ENCODE data around the gene CEACAM18.
"Not testable (repeated sequence)": the region's sequence is repeated elsewhere in the genome, so short reads cannot be mapped to it uniquely, and the experiment has no call there.

CEACAM18 gene

GRCh38 chr19:51440052-51440451 lies 38.3 kb upstream of the CEACAM18 start:
- no peak overlapping the region for H3K4me3 ChIP-seq (ENCODE audit: low read length, poor library complexity, severe bottlenecking)
- no peaks in the 10 kb centered on the region for H3K9me3 ChIP-seq (ENCODE audit: insufficient read depth, low read depth, low read length)
- no peak overlapping the region for H3K4me2 ChIP-seq (ENCODE audit: low read depth, low read length, poor library complexity, severe bottlenecking)
- no peaks in the 10 kb centered on the region for H3F3A ChIP-seq (ENCODE audit: low read depth)
- no peak overlapping the region for H2AFZ ChIP-seq (ENCODE audit: low read length)
- H3K9ac ChIP-seq (ENCODE audit: low read depth, low read length, poor library complexity, severe bottlenecking), result no peak overlapping the region
- H3K27me3 ChIP-seq (ENCODE audit: insufficient read depth, low read length, poor library complexity, severe bottlenecking), result no peaks in the 10 kb centered on the region
- H3K36me3 ChIP-seq (ENCODE audit: insufficient read depth, low read length), result no peaks in the 10 kb centered on the region
- TF ChIP-seq CTCF (conservative IDR thresholded peaks at IDR 0.05; ENCODE audit: low read length) (no peak), EZH2phosphoT487 (IDR thresholded peaks at IDR 0.05; ENCODE audit: borderline replicate concordance) (no peak)
- no peaks in the 10 kb centered on the region for H4K20me1 ChIP-seq (ENCODE audit: insufficient read depth, low read length, poor library complexity, severe bottlenecking)
- H3K79me2 ChIP-seq (ENCODE audit: insufficient read depth, low read length), result no peaks in the 10 kb centered on the region
- H3K4me1 ChIP-seq (ENCODE audit: insufficient read depth, low read length, poor library complexity, severe bottlenecking), result peaks cover 17% of the 10 kb centered on the region
- no peaks in the 10 kb centered on the region for H3K9me2 ChIP-seq (replicated peaks; ENCODE audit: low read depth, low read length)

- H3K4me3 ChIP-seq (ENCODE audit: low read length, poor library complexity, severe bottlenecking), result peak overlapping the region; percentile 64
- H3K9me3 ChIP-seq (ENCODE audit: insufficient read depth, low read depth, low read length), result no peaks in the 10 kb centered on the region
- peak overlapping the region; percentile 71 for H2AFZ ChIP-seq (ENCODE audit: low read length)
- H3K36me3 ChIP-seq (ENCODE audit: insufficient read depth, low read length), result no peaks in the 10 kb centered on the region
- H3K79me2 ChIP-seq (ENCODE audit: insufficient read depth, low read length), result no peaks in the 10 kb centered on the region
- no peaks in the 10 kb centered on the region for H3K27me3 ChIP-seq (ENCODE audit: insufficient read depth, low read length, poor library complexity, severe bottlenecking)
- H3K4me2 ChIP-seq (ENCODE audit: low read depth, low read length, poor library complexity, severe bottlenecking), result peak overlapping the region; percentile 84
- no peaks in the 10 kb centered on the region for H4K20me1 ChIP-seq (ENCODE audit: insufficient read depth, low read length, poor library complexity, severe bottlenecking)
- H3K9ac ChIP-seq (ENCODE audit: low read depth, low read length, poor library complexity, severe bottlenecking), result peak overlapping the region; percentile 69
- TF ChIP-seq CTCF (conservative IDR thresholded peaks at IDR 0.05; ENCODE audit: low read length) (no peak), EZH2phosphoT487 (IDR thresholded peaks at IDR 0.05; ENCODE audit: borderline replicate concordance) (no peak)
- no peaks in the 10 kb centered on the region for H3K9me2 ChIP-seq (replicated peaks; ENCODE audit: low read depth, low read length)
- peaks cover 17% of the 10 kb centered on the region for H3K4me1 ChIP-seq (ENCODE audit: insufficient read depth, low read length, poor library complexity, severe bottlenecking)
- H3F3A ChIP-seq (ENCODE audit: low read depth), result no peaks in the 10 kb centered on the region
Measured at GRCh38 chr19:51440846-51441409, 37.4 kb upstream of the CEACAM18 start.

DNA sequence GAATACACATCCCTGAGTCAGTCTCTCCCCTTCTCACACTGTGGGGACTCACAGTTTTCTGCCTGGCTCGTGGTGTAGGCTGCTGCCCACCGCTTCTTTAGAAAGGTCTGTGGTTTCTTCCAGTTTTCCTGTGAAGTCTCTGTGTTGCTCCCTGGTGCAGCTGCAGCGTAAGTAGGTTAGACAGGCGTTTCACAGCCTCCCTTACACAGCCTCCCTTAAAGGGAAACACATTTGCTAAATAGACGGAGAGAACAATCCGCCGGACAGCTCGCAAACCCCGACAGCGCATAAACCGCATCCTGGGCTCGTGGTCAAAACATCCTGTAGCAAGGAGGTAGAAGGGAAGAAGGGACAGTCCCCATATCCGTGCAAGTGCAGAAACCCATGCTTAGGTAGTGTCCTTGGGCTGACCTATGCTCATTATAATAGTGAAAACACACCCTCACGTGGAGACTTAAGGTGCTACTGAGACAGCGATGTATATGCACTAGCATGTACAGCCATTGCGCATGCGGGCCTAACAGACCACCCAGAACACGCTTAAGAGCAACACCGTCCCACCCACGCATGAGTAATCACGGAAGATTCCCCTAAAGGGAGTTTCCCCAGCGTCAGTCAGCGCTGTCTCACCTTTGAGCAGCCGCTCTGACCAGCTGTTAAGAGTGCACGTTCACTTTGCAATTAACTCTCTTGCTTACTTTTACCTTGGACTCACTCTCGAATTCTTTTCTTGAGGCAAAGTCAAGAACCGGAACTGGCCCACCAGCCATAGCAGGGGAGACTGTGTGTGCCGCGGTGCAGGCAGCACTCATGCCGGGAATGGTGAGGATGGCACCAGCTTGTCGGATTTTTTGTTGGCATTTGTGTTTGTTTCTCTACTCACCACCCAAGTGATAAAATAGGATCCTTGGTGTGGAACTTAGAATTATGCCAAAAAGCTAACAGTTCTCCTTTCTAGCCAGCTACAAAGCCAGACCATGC lies 36.6 kb upstream of the CEACAM18 start:
- peak overlapping the region; percentile 64 for H3K4me3 ChIP-seq (ENCODE audit: low read length, poor library complexity, severe bottlenecking)
- TF ChIP-seq CTCF (conservative IDR thresholded peaks at IDR 0.05; ENCODE audit: low read length) (no peak), EZH2phosphoT487 (IDR thresholded peaks at IDR 0.05; ENCODE audit: borderline replicate concordance) (no peak)
- H3K9me2 ChIP-seq (replicated peaks; ENCODE audit: low read depth, low read length), result no peaks in the 10 kb centered on the region
- H3K36me3 ChIP-seq (ENCODE audit: insufficient read depth, low read length), result no peaks in the 10 kb centered on the region
- no peaks in the 10 kb centered on the region for H3K9me3 ChIP-seq (ENCODE audit: insufficient read depth, low read depth, low read length)
- no peaks in the 10 kb centered on the region for H4K20me1 ChIP-seq (ENCODE audit: insufficient read depth, low read length, poor library complexity, severe bottlenecking)
- H3K79me2 ChIP-seq (ENCODE audit: insufficient read depth, low read length), result no peaks in the 10 kb centered on the region
- H3K4me1 ChIP-seq (ENCODE audit: insufficient read depth, low read length, poor library complexity, severe bottlenecking), result peaks cover 17% of the 10 kb centered on the region
- peak overlapping the region; percentile 69 for H3K9ac ChIP-seq (ENCODE audit: low read depth, low read length, poor library complexity, severe bottlenecking)
- peak overlapping the region; percentile 84 for H3K4me2 ChIP-seq (ENCODE audit: low read depth, low read length, poor library complexity, severe bottlenecking)
- no peaks in the 10 kb centered on the region for H3F3A ChIP-seq (ENCODE audit: low read depth)
- no peaks in the 10 kb centered on the region for H3K27me3 ChIP-seq (ENCODE audit: insufficient read depth, low read length, poor library complexity, severe bottlenecking)
- H2AFZ ChIP-seq (ENCODE audit: low read length), result peak overlapping the region; percentile 71

DNA sequence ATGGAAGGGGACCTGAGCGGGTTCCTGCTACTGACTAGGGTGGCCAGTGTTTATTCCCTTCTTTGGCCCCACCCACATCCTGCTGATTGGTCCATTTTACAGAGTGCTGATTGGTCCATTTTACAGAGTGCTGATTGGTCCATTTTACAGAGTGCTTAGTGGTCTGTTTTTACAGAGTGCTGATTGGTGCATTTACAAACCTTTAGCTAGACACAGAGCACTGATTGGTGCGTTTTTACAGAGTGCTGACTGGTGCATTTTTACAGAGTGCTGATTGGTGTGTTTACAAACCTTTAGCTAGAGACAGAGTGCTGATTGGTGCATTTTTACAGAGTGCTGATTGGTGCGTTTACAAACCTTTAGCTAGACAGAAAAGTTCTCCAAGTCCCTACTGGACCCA lies 30.8 kb upstream of the CEACAM18 start:
- not testable (repeated sequence) for H4K20me1 ChIP-seq (ENCODE audit: insufficient read depth, low read length, poor library complexity, severe bottlenecking); H3K27me3 ChIP-seq (ENCODE audit: insufficient read depth, low read length, poor library complexity, severe bottlenecking); H3K9ac ChIP-seq (ENCODE audit: low read depth, low read length, poor library complexity, severe bottlenecking); H3K9me2 ChIP-seq (replicated peaks; ENCODE audit: low read depth, low read length); H2AFZ ChIP-seq (ENCODE audit: low read length); H3F3A ChIP-seq (ENCODE audit: low read depth); H3K9me3 ChIP-seq (ENCODE audit: insufficient read depth, low read depth, low read length); H3K36me3 ChIP-seq (ENCODE audit: insufficient read depth, low read length); H3K4me3 ChIP-seq (ENCODE audit: low read length, poor library complexity, severe bottlenecking); H3K4me2 ChIP-seq (ENCODE audit: low read depth, low read length, poor library complexity, severe bottlenecking); H3K79me2 ChIP-seq (ENCODE audit: insufficient read depth, low read length)
- peaks cover 11% of the 10 kb centered on the region for H3K4me1 ChIP-seq (ENCODE audit: insufficient read depth, low read length, poor library complexity, severe bottlenecking)

Data from Loucy (cell line).